Pons (tissue), 1 donor: Measurements from ENCODE around the gene GRPEL2.
"Not testable (repeated sequence)": the region's sequence is repeated elsewhere in the genome, so short reads cannot be mapped to it uniquely, and the experiment has no call there.

Experiments used
- DNase-seq: peaks from one replicate; pipeline ENCODE4 v3.0.0-alpha.2; 2016; ENCODE audit warnings: low spot score

The GRPEL2 gene

GRCh38 chr5:149376711-149377447 lies 31.6 kb downstream of the GRPEL2 start:
- no peak for DNase-seq

- no peak for DNase-seq
These were observed 33.0 kb downstream of the GRPEL2 start for GRCh38 chr5:149378241-149378820.

GRCh38 chr5:149379177-149379761 lies 34.0 kb downstream of the GRPEL2 start, which contains the start of gene IL17B:
Gene IL17B (minus strand): TSS chr5:149379292. CDS start chr5:149379225, 67 bp downstream.
- no peak for DNase-seq

- DNase-seq = no peak
These were observed 34.6 kb downstream of the GRPEL2 start for GRCh38 chr5:149379818-149380374.

- no peak for DNase-seq
These were observed 35.3 kb downstream of the GRPEL2 start for GRCh38 chr5:149380466-149381121.

- DNase-seq = no peak
These were observed 36.1 kb downstream of the GRPEL2 start for GRCh38 chr5:149381261-149381985.

GRCh38 chr5:149381986-149382338 lies 36.7 kb downstream of the GRPEL2 start:
- no peak for DNase-seq

GRCh38 chr5:149382517-149383220 lies 37.4 kb downstream of the GRPEL2 start:
- no peak for DNase-seq

- DNase-seq = no peak
These were observed 38.1 kb downstream of the GRPEL2 start for GRCh38 chr5:149383399-149383798.

- DNase-seq = no peak
These were observed 40.9 kb downstream of the GRPEL2 start for GRCh38 chr5:149386166-149386565.

- DNase-seq = no peak
These were observed 41.9 kb downstream of the GRPEL2 start for GRCh38 chr5:149387081-149387631.

- DNase-seq = no peak
These were observed 42.7 kb downstream of the GRPEL2 start for GRCh38 chr5:149387982-149388381.

GRCh38 chr5:149388498-149389190 lies 43.3 kb downstream of the GRPEL2 start:
- DNase-seq = no peak

GRCh38 chr5:149389552-149390495 lies 44.5 kb downstream of the GRPEL2 start:
- DNase-seq = no peak

GRCh38 chr5:149391076-149391475 lies 45.8 kb downstream of the GRPEL2 start:
- DNase-seq = not testable (repeated sequence)

- DNase-seq = no peak
These were observed 46.2 kb downstream of the GRPEL2 start for GRCh38 chr5:149391524-149391923.

- no peak for DNase-seq
These were observed 47.4 kb downstream of the GRPEL2 start for GRCh38 chr5:149392718-149393117.

GRCh38 chr5:149394996-149395395 lies 49.7 kb downstream of the GRPEL2 start:
- not testable (repeated sequence) for DNase-seq

- DNase-seq = no peak
These were observed 52.2 kb downstream of the GRPEL2 start for GRCh38 chr5:149397530-149397929.
